HepG2 (cell line): ENCODE measurements around the gene SIT1. TPM values are rescaled to one million over a fixed set of nuclear protein-coding genes. Genes with fewer than 3 reads are reported as not detected.

Source experiments
- FOXC1 ChIP-seq: sonication (generic); formaldehyde crosslinking; IDR thresholded peaks from 2 replicates; pipeline ENCODE4 v1.8.0; 2022; ENCODE audit warnings: mild to moderate bottlenecking, missing genetic modification reagents, borderline replicate concordance
- JUNB ChIP-seq: sonication (generic); formaldehyde crosslinking; IDR thresholded peaks from 2 replicates; pipeline ENCODE4 v1.8.0; 2022; ENCODE audit warnings: missing genetic modification reagents, mild to moderate bottlenecking, borderline replicate concordance
- LCORL ChIP-seq, 2 experiments: fragments of 450-650 bp in 1 of 2; sonication (generic) in 1 of 2; formaldehyde crosslinking in 1 of 2; IDR thresholded peaks; 2 replicates each; pipeline versions ENCODE4 v1.5.0 to v1.6.1; 2017 to 2020; ENCODE audit warnings: antibody characterized with exemption in 1 of 2, missing genetic modification reagents in 1 of 2
- RAD21 ChIP-seq: fragments of 450-650 bp; formaldehyde crosslinking; IDR thresholded peaks from 2 replicates; pipeline ENCODE4 v1.5.0; 2020; ENCODE audit warnings: mild to moderate bottlenecking
- RFX1 ChIP-seq: fragments of 450-650 bp; IDR thresholded peaks from 2 replicates; pipeline ENCODE4 v1.6.1; 2017
- SALL1 ChIP-seq: sonication (generic); formaldehyde crosslinking; IDR thresholded peaks from 2 replicates; pipeline ENCODE4 v1.8.0; 2022; ENCODE audit warnings: mild to moderate bottlenecking, missing genetic modification reagents
- SRF ChIP-seq: IDR thresholded peaks from 2 replicates; pipeline ENCODE4 v1.6.1; 2011; ENCODE audit warnings: mild to moderate bottlenecking, low read depth, low read length, moderate library complexity
- SRSF9 ChIP-seq: fragments of 200-400 bp; formaldehyde crosslinking; IDR thresholded peaks from 2 replicates; pipeline ENCODE4 v1.6.1; 2018; ENCODE audit warnings: borderline replicate concordance, mild to moderate bottlenecking, low read depth, low read length; ENCODE audit not compliant: insufficient read depth, poor library complexity, severe bottlenecking
- YEATS2 ChIP-seq: sonication (generic); formaldehyde crosslinking; IDR thresholded peaks from 2 replicates; pipeline ENCODE4 v1.4.0; 2020; ENCODE audit warnings: missing genetic modification reagents, borderline replicate concordance
- ZC3H4 ChIP-seq: sonication (generic); formaldehyde crosslinking; IDR thresholded peaks from 2 replicates; pipeline ENCODE4 v1.4.0; 2020; ENCODE audit warnings: missing genetic modification reagents, borderline replicate concordance
- ZNF138 ChIP-seq: sonication (generic); formaldehyde crosslinking; IDR thresholded peaks from 2 replicates; pipeline ENCODE4 v1.5.0; 2020; ENCODE audit warnings: mild to moderate bottlenecking, low read depth, missing genetic modification reagents
- ZNF224 ChIP-seq: sonication (generic); formaldehyde crosslinking; IDR thresholded peaks from 2 replicates; pipeline ENCODE4 v1.5.0; 2020; ENCODE audit warnings: mild to moderate bottlenecking, missing genetic modification reagents
- ZNF292 ChIP-seq: sonication (generic); formaldehyde crosslinking; IDR thresholded peaks from 2 replicates; pipeline ENCODE4 v1.8.1; 2022; ENCODE audit warnings: mild to moderate bottlenecking, low read depth, missing genetic modification reagents, borderline replicate concordance
- ZNF335 ChIP-seq: sonication (generic); formaldehyde crosslinking; IDR thresholded peaks from 2 replicates; pipeline ENCODE4 v1.4.0; 2020; ENCODE audit warnings: missing genetic modification reagents
- ZNF354B ChIP-seq: sonication (generic); formaldehyde crosslinking; IDR thresholded peaks from 2 replicates; pipeline ENCODE4 v1.8.0; 2022; ENCODE audit warnings: mild to moderate bottlenecking, missing genetic modification reagents
- ZNF558 ChIP-seq: sonication (generic); formaldehyde crosslinking; IDR thresholded peaks from 2 replicates; pipeline ENCODE4 v1.9.0; 2022; ENCODE audit warnings: mild to moderate bottlenecking, missing genetic modification reagents, borderline replicate concordance
- ZNF564 ChIP-seq: sonication (generic); formaldehyde crosslinking; IDR thresholded peaks from 2 replicates; pipeline ENCODE4 v1.8.1; 2023; ENCODE audit warnings: mild to moderate bottlenecking, missing genetic modification reagents
- ZNF616 ChIP-seq: sonication (generic); formaldehyde crosslinking; IDR thresholded peaks from 2 replicates; pipeline ENCODE4 v1.5.0; 2020; ENCODE audit warnings: low read depth, mild to moderate bottlenecking, missing genetic modification reagents
- ZNF746 ChIP-seq: sonication (generic); formaldehyde crosslinking; IDR thresholded peaks from 2 replicates; pipeline ENCODE4 v1.8.0; 2022; ENCODE audit warnings: mild to moderate bottlenecking, missing genetic modification reagents
- ZSCAN30 ChIP-seq: sonication (generic); formaldehyde crosslinking; IDR thresholded peaks from 2 replicates; pipeline ENCODE4 v1.5.0; 2020; ENCODE audit warnings: mild to moderate bottlenecking, missing genetic modification reagents
- polyA plus RNA-seq, 8 experiments: library from polyadenylated mRNA; depleted of rRNA in 3 of 8; stranded (reverse) in 7 of 8; unstranded in 1 of 8; fragments of >200 nt; fragmentation: Illumina TruSeq in 4 of 8; extraction: Trizol in 4 of 8; gene quantifications; 2 replicates each; pipeline versions ENCODE4 v1.2.1 to v1.2.3, GENCODE V29; 2011 to 2016; ENCODE audit warnings: low read depth in 4 of 8, missing spikeins in 1 of 8, mixed read lengths in 1 of 8; ENCODE audit not compliant: insufficient read depth in 1 of 8
- total RNA-seq, 5 experiments: library from RNA; depleted of rRNA; stranded (reverse); fragments of >200 nt; fragmentation: Illumina TruSeq; extraction: Trizol; gene quantifications; 2 replicates each; pipeline ENCODE4 v1.2.3, GENCODE V29; 2016; ENCODE audit warnings: low read depth in 1 of 5
- TF ChIP-seq, protein P1 (sequence below): sonication (generic); formaldehyde crosslinking; IDR thresholded peaks from 2 replicates; pipeline ENCODE4 v1.4.0; 2020; ENCODE audit warnings: missing genetic modification reagents
- TF ChIP-seq, protein P2 (sequence below): sonication (generic); IDR thresholded peaks from 2 replicates; pipeline ENCODE4 v1.6.1; 2016; ENCODE audit warnings: low read depth, borderline replicate concordance
- TF ChIP-seq, protein P3 (sequence below): sonication (generic); formaldehyde crosslinking; IDR thresholded peaks from 2 replicates; pipeline ENCODE4 v1.8.1; 2022; ENCODE audit warnings: low read depth, mild to moderate bottlenecking, missing genetic modification reagents

Gene SIT1
- total and polyA plus RNA-seq, 2 of the 13 experiments (the other 11 are each of a cell fraction or from before 2014, with no cell fraction given): 0.09 to 6.7 TPM

DNA sequence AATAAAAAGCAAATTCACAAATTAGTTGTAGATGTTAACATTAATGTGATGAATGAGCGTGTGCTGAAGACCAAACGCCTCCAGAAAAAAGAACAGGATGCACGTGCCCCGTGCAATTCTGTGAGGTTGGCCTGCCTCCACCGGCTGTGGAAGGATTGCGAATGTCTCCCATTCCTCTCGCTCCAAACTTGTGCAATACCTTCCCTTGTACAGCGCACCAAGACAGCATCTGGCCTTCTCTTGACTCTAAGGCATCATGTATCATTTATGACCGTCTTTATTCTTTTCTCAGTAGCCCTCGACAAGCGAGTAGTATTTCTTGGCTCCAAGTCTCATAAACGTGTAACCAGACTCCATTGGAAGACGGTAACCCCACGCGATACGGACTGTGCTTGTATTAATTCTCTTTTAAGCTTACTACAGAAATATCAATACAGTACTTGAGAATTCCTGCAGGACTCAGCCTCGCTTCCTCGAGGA lies 47.2 kb downstream of the SIT1 start (continued):
- TF ChIP-seq ZNF224 (CRISPR knock-in tag) (no peak), ZNF138 (CRISPR knock-in tag) (no peak), ZNF558 (CRISPR knock-in tag) (peak; percentile 72; the same call in 1 of the 2 replicates), RAD21 (CRISPR knock-in tag) (no peak), LCORL (IDR thresholded peaks at IDR 0.05) (no peak), LCORL (CRISPR knock-in tag; IDR thresholded peaks at IDR 0.05) (no peak), RFX1 (no peak), SRF (no peak), ZNF746 (no peak; the same call in 1 of the 2 replicates), ZNF616 (CRISPR knock-in tag) (no peak), FOXC1 (no peak), YEATS2 (CRISPR knock-in tag) (no peak), ZNF335 (CRISPR knock-in tag) (no peak), ZNF292 (no peak), ZNF564 (CRISPR knock-in tag) (0 out of 2 replicates have a peak, but pooled peaks have one; percentile 21), ZNF354B (0 out of 2 replicates have a peak, but pooled peaks have one; percentile 84), ZSCAN30 (CRISPR knock-in tag) (0 out of 2 replicates have a peak, but pooled peaks have one; percentile 56), ZC3H4 (CRISPR knock-in tag) (no peak), SALL1 (no peak), JUNB (CRISPR knock-in tag) (no peak), SRSF9 (no peak)
- TF ChIP-seq, protein P1, sequence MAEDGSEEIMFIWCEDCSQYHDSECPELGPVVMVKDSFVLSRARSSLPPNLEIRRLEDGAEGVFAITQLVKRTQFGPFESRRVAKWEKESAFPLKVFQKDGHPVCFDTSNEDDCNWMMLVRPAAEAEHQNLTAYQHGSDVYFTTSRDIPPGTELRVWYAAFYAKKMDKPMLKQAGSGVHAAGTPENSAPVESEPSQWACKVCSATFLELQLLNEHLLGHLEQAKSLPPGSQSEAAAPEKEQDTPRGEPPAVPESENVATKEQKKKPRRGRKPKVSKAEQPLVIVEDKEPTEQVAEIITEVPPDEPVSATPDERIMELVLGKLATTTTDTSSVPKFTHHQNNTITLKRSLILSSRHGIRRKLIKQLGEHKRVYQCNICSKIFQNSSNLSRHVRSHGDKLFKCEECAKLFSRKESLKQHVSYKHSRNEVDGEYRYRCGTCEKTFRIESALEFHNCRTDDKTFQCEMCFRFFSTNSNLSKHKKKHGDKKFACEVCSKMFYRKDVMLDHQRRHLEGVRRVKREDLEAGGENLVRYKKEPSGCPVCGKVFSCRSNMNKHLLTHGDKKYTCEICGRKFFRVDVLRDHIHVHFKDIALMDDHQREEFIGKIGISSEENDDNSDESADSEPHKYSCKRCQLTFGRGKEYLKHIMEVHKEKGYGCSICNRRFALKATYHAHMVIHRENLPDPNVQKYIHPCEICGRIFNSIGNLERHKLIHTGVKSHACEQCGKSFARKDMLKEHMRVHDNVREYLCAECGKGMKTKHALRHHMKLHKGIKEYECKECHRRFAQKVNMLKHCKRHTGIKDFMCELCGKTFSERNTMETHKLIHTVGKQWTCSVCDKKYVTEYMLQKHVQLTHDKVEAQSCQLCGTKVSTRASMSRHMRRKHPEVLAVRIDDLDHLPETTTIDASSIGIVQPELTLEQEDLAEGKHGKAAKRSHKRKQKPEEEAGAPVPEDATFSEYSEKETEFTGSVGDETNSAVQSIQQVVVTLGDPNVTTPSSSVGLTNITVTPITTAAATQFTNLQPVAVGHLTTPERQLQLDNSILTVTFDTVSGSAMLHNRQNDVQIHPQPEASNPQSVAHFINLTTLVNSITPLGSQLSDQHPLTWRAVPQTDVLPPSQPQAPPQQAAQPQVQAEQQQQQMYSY: no peak
- TF ChIP-seq, protein P2, sequence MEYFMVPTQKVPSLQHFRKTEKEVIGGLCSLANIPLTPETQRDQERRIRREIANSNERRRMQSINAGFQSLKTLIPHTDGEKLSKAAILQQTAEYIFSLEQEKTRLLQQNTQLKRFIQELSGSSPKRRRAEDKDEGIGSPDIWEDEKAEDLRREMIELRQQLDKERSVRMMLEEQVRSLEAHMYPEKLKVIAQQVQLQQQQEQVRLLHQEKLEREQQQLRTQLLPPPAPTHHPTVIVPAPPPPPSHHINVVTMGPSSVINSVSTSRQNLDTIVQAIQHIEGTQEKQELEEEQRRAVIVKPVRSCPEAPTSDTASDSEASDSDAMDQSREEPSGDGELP: no peak
- TF ChIP-seq, protein P3, sequence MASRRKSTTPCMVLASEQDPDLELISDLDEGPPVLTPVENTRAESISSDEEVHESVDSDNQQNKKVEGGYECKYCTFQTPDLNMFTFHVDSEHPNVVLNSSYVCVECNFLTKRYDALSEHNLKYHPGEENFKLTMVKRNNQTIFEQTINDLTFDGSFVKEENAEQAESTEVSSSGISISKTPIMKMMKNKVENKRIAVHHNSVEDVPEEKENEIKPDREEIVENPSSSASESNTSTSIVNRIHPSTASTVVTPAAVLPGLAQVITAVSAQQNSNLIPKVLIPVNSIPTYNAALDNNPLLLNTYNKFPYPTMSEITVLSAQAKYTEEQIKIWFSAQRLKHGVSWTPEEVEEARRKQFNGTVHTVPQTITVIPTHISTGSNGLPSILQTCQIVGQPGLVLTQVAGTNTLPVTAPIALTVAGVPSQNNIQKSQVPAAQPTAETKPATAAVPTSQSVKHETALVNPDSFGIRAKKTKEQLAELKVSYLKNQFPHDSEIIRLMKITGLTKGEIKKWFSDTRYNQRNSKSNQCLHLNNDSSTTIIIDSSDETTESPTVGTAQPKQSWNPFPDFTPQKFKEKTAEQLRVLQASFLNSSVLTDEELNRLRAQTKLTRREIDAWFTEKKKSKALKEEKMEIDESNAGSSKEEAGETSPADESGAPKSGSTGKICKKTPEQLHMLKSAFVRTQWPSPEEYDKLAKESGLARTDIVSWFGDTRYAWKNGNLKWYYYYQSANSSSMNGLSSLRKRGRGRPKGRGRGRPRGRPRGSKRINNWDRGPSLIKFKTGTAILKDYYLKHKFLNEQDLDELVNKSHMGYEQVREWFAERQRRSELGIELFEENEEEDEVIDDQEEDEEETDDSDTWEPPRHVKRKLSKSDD: 0 out of 2 replicates have a peak, but pooled peaks have one; percentile 45
